Measurements from ENCODE around the gene CEMIP. TPM values are rescaled to one million over a fixed set of nuclear protein-coding genes. Genes with fewer than 3 reads are reported as not detected.

CEMIP gene
- total and polyA plus RNA-seq, 2 donors, result 0.28 to 2.9 TPM

DNA sequence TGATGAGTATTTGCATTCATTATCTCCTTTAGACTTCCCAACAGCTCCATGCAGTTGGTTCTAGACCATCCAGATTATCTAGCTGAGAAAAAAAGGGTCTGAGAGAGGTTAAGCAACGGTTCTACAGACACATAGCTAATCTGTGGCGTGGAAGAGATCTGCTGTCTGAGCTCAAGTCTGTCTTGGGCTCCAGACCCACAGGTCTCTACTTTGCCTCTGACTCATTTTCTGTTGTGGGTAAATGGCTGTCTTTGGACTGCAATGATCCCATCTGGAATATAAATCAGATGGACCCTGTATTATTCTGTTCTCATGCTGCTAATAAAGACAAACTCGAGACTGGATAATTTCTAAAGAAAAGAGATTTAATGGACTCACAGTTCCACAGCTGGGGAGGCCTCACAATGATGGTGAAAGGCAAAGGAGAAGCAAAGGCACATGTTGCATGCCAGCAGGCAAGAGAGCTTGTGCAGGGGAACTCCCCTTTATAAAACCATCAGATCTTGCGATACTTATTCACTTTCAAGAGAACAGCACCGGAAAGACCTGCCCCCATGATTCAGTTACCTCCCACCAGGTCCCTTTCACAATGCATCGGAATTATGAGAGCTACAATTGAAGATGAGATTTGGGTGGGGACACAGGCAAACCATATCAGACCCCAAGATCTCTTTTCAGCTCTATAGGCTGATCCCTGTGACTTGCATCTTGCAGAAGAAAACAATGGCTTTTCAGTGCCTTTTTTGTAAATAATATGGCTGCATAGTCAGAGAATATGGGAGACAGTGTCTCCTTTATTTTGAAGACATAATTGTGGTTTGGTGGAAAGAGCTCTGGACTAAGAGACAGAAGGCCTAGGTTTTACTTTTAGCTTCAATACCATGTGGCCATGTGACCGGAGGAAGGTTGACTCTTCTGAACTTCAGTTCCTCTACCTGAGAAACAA, 24.7 kb downstream of the CEMIP start:
- 97% methylated on average over 7 of the region's 7 CpGs for WGBS

DNA sequence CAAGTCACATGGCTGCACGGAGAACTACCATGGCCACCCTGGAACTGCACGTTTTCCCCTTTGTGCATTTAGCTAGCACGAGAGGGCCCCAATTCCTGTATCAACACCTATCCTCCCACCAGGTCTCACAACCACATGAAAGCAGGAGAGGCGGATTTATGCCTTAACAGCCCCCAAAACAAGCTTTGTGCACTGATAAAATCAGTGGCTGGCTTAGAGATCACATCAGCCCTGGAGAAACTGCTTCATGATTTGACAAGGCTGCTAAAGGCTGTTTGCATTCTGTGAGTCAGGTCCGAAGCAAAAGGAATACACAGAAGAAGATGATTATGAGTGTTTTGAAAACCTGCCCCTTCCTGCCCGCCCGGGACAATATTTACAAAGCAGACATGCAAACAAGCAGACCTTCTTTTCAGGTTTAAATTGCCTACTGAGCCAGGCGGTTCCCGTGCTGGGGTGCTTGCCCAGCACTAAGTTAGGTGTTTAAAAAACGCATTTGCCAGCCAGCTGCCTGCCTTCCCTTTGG, 25.9 kb downstream of the CEMIP start:
- H3K27me3 ChIP-seq (ENCODE audit: control insufficient read depth in 2 of 2, insufficient read depth in 1 of 2, low read length in 1 of 2), result no peaks in the 10 kb centered on the region
- H3K36me3 ChIP-seq (ENCODE audit: control insufficient read depth in 2 of 2, insufficient read depth in 2 of 2, low read length in 1 of 2), result no peaks in the 10 kb centered on the region
- DNase-seq (ENCODE audit: low read depth in 6 of 9, low spot score in 9 of 9), result peak in 6 of 9 donors; percentile 25 to 67 (median 48)
- H3K4me3 ChIP-seq (ENCODE audit: low read length in 2 of 2), result no peak overlapping the region
- H3K9me3 ChIP-seq (ENCODE audit: control insufficient read depth in 2 of 2, insufficient read depth in 1 of 2, low read length in 1 of 2), result no peaks in the 10 kb centered on the region
- H3K4me1 ChIP-seq (ENCODE audit: control insufficient read depth in 2 of 2, insufficient read depth in 2 of 2, low read length in 2 of 2), result peaks cover 5 to 21% of the 10 kb centered on the region in 2 donors
- H3K27ac ChIP-seq (ENCODE audit: low read depth in 1 of 2, low read length in 1 of 2), result no peak overlapping the region
- WGBS, result 40% methylated on average over 10 of the region's 10 CpGs

More for the DNA sequence above, 24.7 kb downstream of the CEMIP start:
- Histone ChIP-seq H3K4me3 (ENCODE audit: low read length in 2 of 2) (no peak overlapping the region), H3K36me3 (ENCODE audit: control insufficient read depth in 2 of 2, insufficient read depth in 2 of 2, low read length in 1 of 2) (no peaks in the 10 kb centered on the region), H3K9me3 (ENCODE audit: control insufficient read depth in 2 of 2, insufficient read depth in 1 of 2, low read length in 1 of 2) (no peaks in the 10 kb centered on the region), H3K27ac (ENCODE audit: low read depth in 1 of 2, low read length in 1 of 2) (no peak overlapping the region), H3K27me3 (ENCODE audit: control insufficient read depth in 2 of 2, insufficient read depth in 1 of 2, low read length in 1 of 2) (no peaks in the 10 kb centered on the region), H3K4me1 (ENCODE audit: control insufficient read depth in 2 of 2, insufficient read depth in 2 of 2, low read length in 2 of 2) (peaks cover 5 to 21% of the 10 kb centered on the region in 2 donors)
- DNase-seq (ENCODE audit: low read depth in 6 of 9, low spot score in 9 of 9), result no peak

DNA sequence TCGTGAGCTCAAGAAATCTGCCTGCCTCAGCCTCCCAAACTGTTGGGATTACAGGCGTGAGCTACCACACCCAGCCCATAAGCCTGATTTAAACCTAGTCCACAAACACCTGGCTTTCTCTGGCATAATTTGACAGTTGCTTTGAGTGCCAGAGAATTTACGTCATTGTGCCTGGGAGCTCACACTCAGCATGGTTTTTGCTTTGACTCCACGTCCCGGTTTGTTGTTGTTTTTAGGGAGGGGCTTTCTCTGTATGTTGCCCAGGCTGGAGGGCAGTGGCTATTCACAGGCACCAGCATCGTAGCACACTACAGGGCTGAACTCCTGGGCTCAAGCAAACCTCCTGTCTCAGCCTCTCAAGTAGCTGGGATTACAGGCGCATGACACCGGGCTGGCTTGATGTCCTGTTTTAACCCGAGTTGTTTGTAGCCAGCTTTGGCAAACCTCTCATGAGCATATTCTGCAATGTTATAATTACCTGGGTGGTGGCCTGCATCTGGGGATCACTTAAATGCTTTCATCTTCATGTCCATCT, 32.7 kb downstream of the CEMIP start:
- H3K27ac ChIP-seq (ENCODE audit: low read depth in 1 of 2, low read length in 1 of 2), result no peak overlapping the region
- WGBS, result 73% methylated on average over 9 of the region's 9 CpGs

DNA sequence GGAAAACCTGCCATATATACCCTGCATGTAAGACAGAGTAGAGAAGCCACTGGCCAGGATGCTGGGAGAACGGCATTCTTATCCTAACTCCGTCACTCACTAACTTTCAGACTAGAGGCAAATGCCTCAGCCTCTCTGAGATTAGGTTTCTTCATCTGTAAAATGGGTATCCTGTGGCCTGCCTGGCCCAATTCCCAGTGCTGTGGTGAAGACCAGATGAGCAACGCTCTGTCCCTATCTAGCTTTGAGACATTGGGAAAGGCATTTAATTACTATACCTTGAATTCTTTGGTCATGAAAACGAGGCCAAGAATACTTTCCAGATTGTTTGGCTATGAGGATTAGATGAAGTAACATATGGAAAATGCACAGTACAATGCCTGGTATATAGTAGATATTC, 35.9 kb downstream of the CEMIP start:
- Histone ChIP-seq H3K27me3 (ENCODE audit: control insufficient read depth in 2 of 2, insufficient read depth in 1 of 2, low read length in 1 of 2) (no peaks in the 10 kb centered on the region), H3K36me3 (ENCODE audit: control insufficient read depth in 2 of 2, insufficient read depth in 2 of 2, low read length in 1 of 2) (no peaks in the 10 kb centered on the region), H3K4me1 (ENCODE audit: control insufficient read depth in 2 of 2, insufficient read depth in 2 of 2, low read length in 2 of 2) (no peaks in the 10 kb centered on the region), H3K4me3 (ENCODE audit: low read length in 2 of 2) (no peak overlapping the region), H3K27ac (ENCODE audit: low read depth in 1 of 2, low read length in 1 of 2) (no peak overlapping the region), H3K9me3 (ENCODE audit: control insufficient read depth in 2 of 2, insufficient read depth in 1 of 2, low read length in 1 of 2) (no peaks in the 10 kb centered on the region)
- WGBS, result 92% methylated on average over 4 of the region's 4 CpGs
- no peak for DNase-seq (ENCODE audit: low read depth in 6 of 9, low spot score in 9 of 9)

More for the DNA sequence above, 32.7 kb downstream of the CEMIP start:
- DNase-seq (ENCODE audit: low read depth in 6 of 9, low spot score in 9 of 9), result no peak
- Histone ChIP-seq H3K4me1 (ENCODE audit: control insufficient read depth in 2 of 2, insufficient read depth in 2 of 2, low read length in 2 of 2) (peaks cover 0 to 3% of the 10 kb centered on the region in 2 donors), H3K9me3 (ENCODE audit: control insufficient read depth in 2 of 2, insufficient read depth in 1 of 2, low read length in 1 of 2) (no peaks in the 10 kb centered on the region), H3K4me3 (ENCODE audit: low read length in 2 of 2) (no peak overlapping the region), H3K36me3 (ENCODE audit: control insufficient read depth in 2 of 2, insufficient read depth in 2 of 2, low read length in 1 of 2) (no peaks in the 10 kb centered on the region), H3K27me3 (ENCODE audit: control insufficient read depth in 2 of 2, insufficient read depth in 1 of 2, low read length in 1 of 2) (no peaks in the 10 kb centered on the region)

DNA sequence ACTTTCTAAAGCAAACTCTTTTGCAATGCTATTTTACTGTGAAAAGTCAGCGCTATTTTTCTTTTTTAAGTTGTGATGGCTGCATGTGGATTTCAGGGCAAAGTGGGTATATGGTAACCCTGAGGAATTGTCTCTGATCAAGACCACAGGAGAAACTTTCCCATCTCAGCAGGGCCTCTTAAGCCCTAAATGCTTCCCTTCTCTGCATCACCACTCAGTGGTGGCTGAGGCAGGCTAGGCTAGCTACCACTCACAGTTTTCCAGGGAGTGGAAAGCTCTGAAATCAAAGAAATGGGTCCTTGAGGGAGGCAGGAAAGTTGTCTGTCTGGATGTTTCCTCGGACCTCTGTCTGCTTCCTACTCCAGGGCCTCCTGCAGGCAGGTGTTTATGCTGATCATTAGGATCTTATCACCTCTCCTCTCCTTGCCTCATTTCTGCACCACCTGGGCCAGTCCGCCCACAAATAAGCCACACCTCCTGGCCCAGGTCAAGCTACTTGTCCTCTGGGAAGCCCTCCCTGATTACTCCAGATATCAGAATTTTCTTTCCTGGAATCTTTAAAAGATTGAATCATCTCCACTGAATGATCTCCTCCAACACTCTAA, 37.0 kb downstream of the CEMIP start:
- no peak overlapping the region for H3K4me3 ChIP-seq (ENCODE audit: low read length in 2 of 2)
- no peaks in the 10 kb centered on the region for H3K9me3 ChIP-seq (ENCODE audit: control insufficient read depth in 2 of 2, insufficient read depth in 1 of 2, low read length in 1 of 2)
- H3K27ac ChIP-seq (ENCODE audit: low read depth in 1 of 2, low read length in 1 of 2), result no peak overlapping the region
- H3K27me3 ChIP-seq (ENCODE audit: control insufficient read depth in 2 of 2, insufficient read depth in 1 of 2, low read length in 1 of 2), result no peaks in the 10 kb centered on the region
- no peaks in the 10 kb centered on the region for H3K36me3 ChIP-seq (ENCODE audit: control insufficient read depth in 2 of 2, insufficient read depth in 2 of 2, low read length in 1 of 2)
- H3K4me1 ChIP-seq (ENCODE audit: control insufficient read depth in 2 of 2, insufficient read depth in 2 of 2, low read length in 2 of 2), result no peaks in the 10 kb centered on the region
- WGBS, result 92% methylated on average over 3 of the region's 3 CpGs
- no peak for DNase-seq (ENCODE audit: low read depth in 6 of 9, low spot score in 9 of 9)

DNA sequence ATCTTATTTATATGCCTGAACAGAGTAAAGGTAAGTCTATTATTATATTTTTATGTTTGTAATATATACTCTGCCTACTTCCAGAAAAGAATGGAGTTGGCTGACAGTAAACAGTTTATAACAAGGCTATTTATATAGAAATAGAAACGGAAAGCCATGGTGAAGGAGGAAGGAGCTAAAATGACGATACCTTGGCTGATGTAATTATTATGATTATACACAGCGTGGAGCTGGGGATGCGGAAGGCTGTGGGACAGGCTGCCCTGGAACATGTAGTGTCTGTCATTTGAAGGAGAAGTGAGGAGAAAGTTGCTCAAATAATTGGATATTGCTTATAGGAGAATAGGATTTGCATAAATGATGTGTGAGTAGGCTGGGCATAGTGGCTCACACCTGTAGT, 37.8 kb downstream of the CEMIP start:
- no peaks in the 10 kb centered on the region for H3K9me3 ChIP-seq (ENCODE audit: control insufficient read depth in 2 of 2, insufficient read depth in 1 of 2, low read length in 1 of 2)
- no peak for DNase-seq (ENCODE audit: low read depth in 6 of 9, low spot score in 9 of 9)
- H3K4me3 ChIP-seq (ENCODE audit: low read length in 2 of 2), result no peak overlapping the region
- 60% methylated on average over 4 of the region's 4 CpGs for WGBS
- no peaks in the 10 kb centered on the region for H3K36me3 ChIP-seq (ENCODE audit: control insufficient read depth in 2 of 2, insufficient read depth in 2 of 2, low read length in 1 of 2)
- no peaks in the 10 kb centered on the region for H3K27me3 ChIP-seq (ENCODE audit: control insufficient read depth in 2 of 2, insufficient read depth in 1 of 2, low read length in 1 of 2)
- no peak overlapping the region for H3K27ac ChIP-seq (ENCODE audit: low read depth in 1 of 2, low read length in 1 of 2)
- no peaks in the 10 kb centered on the region for H3K4me1 ChIP-seq (ENCODE audit: control insufficient read depth in 2 of 2, insufficient read depth in 2 of 2, low read length in 2 of 2)

DNA sequence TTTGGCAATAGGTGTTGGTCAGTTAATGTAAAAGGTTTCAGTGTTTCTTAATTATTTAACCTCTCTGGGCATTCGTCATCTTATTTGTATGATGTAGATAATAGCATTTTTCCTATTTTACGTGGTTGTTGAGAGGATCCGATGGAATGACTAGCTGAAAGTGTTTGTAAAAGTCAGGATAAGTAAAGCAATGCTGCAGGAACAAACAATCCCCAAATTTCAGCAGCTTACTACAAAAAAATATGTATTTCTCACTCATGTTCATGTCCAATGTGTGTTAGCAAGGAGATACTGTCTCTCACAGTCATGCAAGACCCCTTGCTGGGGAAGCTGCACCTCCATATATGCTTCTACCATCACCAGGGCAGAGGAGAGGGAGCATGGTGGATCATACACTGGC, 38.7 kb downstream of the CEMIP start:
- no peaks in the 10 kb centered on the region for H3K4me1 ChIP-seq (ENCODE audit: control insufficient read depth in 2 of 2, insufficient read depth in 2 of 2, low read length in 2 of 2)
- H3K4me3 ChIP-seq (ENCODE audit: low read length in 2 of 2), result no peak overlapping the region
- no peak for DNase-seq (ENCODE audit: low read depth in 6 of 9, low spot score in 9 of 9)
- H3K9me3 ChIP-seq (ENCODE audit: control insufficient read depth in 2 of 2, insufficient read depth in 1 of 2, low read length in 1 of 2), result no peaks in the 10 kb centered on the region
- no peak overlapping the region for H3K27ac ChIP-seq (ENCODE audit: low read depth in 1 of 2, low read length in 1 of 2)
- no peaks in the 10 kb centered on the region for H3K36me3 ChIP-seq (ENCODE audit: control insufficient read depth in 2 of 2, insufficient read depth in 2 of 2, low read length in 1 of 2)
- WGBS, result 98% methylated on average over 3 of the region's 3 CpGs
- no peaks in the 10 kb centered on the region for H3K27me3 ChIP-seq (ENCODE audit: control insufficient read depth in 2 of 2, insufficient read depth in 1 of 2, low read length in 1 of 2)

DNA sequence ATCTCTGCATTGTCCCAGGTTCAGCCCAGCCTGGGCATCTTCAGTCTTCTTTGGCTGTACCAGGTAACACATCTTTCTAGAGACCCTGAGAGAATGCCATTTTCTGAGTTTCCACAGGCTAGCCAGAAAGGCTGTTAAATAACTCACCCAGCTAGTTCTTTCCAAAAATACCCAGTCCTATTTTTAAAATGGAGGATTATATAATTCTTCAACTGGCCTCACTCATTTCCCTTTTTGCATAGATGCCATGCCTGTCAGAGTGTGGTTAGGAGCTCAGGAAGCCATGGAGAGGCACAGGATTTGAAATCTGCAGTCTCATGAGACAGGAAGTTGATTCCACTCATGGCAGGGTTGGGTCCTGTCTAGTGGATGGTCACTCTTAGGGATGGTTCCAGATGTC, 39.8 kb downstream of the CEMIP start:
- H3K27ac ChIP-seq (ENCODE audit: low read depth in 1 of 2, low read length in 1 of 2), result no peak overlapping the region
- DNase-seq (ENCODE audit: low read depth in 6 of 9, low spot score in 9 of 9), result no peak

DNA sequence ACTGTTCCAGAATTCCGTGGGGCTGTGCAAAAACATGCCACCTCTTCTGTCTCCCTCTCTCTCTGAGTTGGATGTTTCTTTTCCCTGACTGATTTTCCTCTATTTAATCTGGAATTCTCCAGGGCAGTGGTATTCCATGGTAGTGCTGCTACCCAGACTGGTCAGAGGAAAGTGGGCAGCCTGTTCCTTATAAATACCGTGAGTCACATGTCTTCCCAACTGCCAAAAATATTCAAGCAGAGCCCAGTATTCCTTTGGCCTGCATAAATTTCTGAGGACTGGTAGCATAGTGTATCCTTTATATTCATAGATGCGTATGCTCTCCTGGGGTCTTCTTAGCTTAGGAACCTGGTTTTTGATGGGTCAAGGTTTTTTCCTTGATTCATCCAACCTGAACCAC, 40.9 kb downstream of the CEMIP start:
- Histone ChIP-seq H3K27ac (ENCODE audit: low read depth in 1 of 2, low read length in 1 of 2) (no peak overlapping the region), H3K9me3 (ENCODE audit: control insufficient read depth in 2 of 2, insufficient read depth in 1 of 2, low read length in 1 of 2) (no peaks in the 10 kb centered on the region), H3K4me1 (ENCODE audit: control insufficient read depth in 2 of 2, insufficient read depth in 2 of 2, low read length in 2 of 2) (peaks cover 3 to 13% of the 10 kb centered on the region in 2 donors), H3K4me3 (ENCODE audit: low read length in 2 of 2) (no peak overlapping the region), H3K36me3 (ENCODE audit: control insufficient read depth in 2 of 2, insufficient read depth in 2 of 2, low read length in 1 of 2) (no peaks in the 10 kb centered on the region), H3K27me3 (ENCODE audit: control insufficient read depth in 2 of 2, insufficient read depth in 1 of 2, low read length in 1 of 2) (no peaks in the 10 kb centered on the region)
- WGBS, result 98% methylated on average over 3 of the region's 3 CpGs
- DNase-seq (ENCODE audit: low read depth in 6 of 9, low spot score in 9 of 9), result no peak

More for the DNA sequence above, 39.8 kb downstream of the CEMIP start:
- Histone ChIP-seq H3K9me3 (ENCODE audit: control insufficient read depth in 2 of 2, insufficient read depth in 1 of 2, low read length in 1 of 2) (no peaks in the 10 kb centered on the region), H3K4me1 (ENCODE audit: control insufficient read depth in 2 of 2, insufficient read depth in 2 of 2, low read length in 2 of 2) (peaks cover 0 to 4% of the 10 kb centered on the region in 2 donors), H3K27me3 (ENCODE audit: control insufficient read depth in 2 of 2, insufficient read depth in 1 of 2, low read length in 1 of 2) (no peaks in the 10 kb centered on the region), H3K36me3 (ENCODE audit: control insufficient read depth in 2 of 2, insufficient read depth in 2 of 2, low read length in 1 of 2) (no peaks in the 10 kb centered on the region), H3K4me3 (ENCODE audit: low read length in 2 of 2) (no peak overlapping the region)

Measured in thymus (tissue), 11 donors.